ENCODE data around the gene SLC22A12. TPM values are rescaled to one million over a fixed set of nuclear protein-coding genes. Genes with fewer than 3 reads are reported as not detected.

Gene SLC22A12
- polyA plus RNA-seq, 1 of the 3 experiments (the other 2 are of a cell fraction), result not detected

- Histone ChIP-seq H3K4me1 (ENCODE audit: control insufficient read depth in 1 of 2, insufficient read depth in 2 of 2, low read depth in 1 of 2, low read length in 1 of 2) (peaks cover 0 to 19% of the 10 kb centered on the region in 2 experiments; a peak in 2 of 4 replicates), H3K9me2 (no peaks in the 10 kb centered on the region), H3K9ac (no peak overlapping the region), H3K27me3 (ENCODE audit: insufficient read depth) (no peaks in the 10 kb centered on the region), H2AFZ (ENCODE audit: low read depth) (no peak overlapping the region), H3K9me3 (no peaks in the 10 kb centered on the region), H3K79me2 (ENCODE audit: insufficient read depth) (no peaks in the 10 kb centered on the region), H3K36me3 (replicated peaks in 1 of 2; ENCODE audit: control insufficient read depth in 1 of 2, insufficient read depth in 2 of 2, low read length in 1 of 2) (no peaks in the 10 kb centered on the region), H3F3A (replicated peaks; ENCODE audit: insufficient read depth) (no peaks in the 10 kb centered on the region), H4K20me1 (ENCODE audit: insufficient read depth) (no peaks in the 10 kb centered on the region), H3K4me3 (ENCODE audit: low read depth in 2 of 2, low read length in 1 of 2) (no peak overlapping the region), H3K4me2 (no peak overlapping the region), H3K27ac (ENCODE audit: low read depth in 2 of 2, low read length in 1 of 2) (no peak overlapping the region)
- DNase-seq, result no peak
- POLR2A ChIA-PET, result no interaction called here
- 87% methylated on average over 4 of the region's 7 CpGs for WGBS (ENCODE audit: low lambda C conversion rate)
- TF ChIP-seq FOXM1 (IDR thresholded peaks at IDR 0.05; ENCODE audit: low read depth) (no peak), USF1 (IDR thresholded peaks at IDR 0.05; ENCODE audit: borderline replicate concordance, low read depth) (no peak), EP300 (IDR thresholded peaks at IDR 0.05; ENCODE audit: borderline replicate concordance in 1 of 2, low read depth in 1 of 2, low read length in 1 of 2) (no peak), TCF12 (IDR thresholded peaks at IDR 0.05) (no peak), RAD21 (IDR thresholded peaks at IDR 0.05; ENCODE audit: low read length) (no peak), PBX3 (IDR thresholded peaks at IDR 0.05) (no peak), TAF1 (IDR thresholded peaks at IDR 0.05; ENCODE audit: borderline replicate concordance, low read depth, low read length) (no peak)
- CTCF ChIA-PET, result interaction anchor here (0.8 to 4.2 kb wide), 6 partner anchors 74 to 152 kb away, joined by 3 to 30 read pairs (median 6); no protein-coding TSS in a partner anchor
Observed at GRCh38 chr11:64564419-64564818, 26.6 kb upstream of the SLC22A12 start.

- Histone ChIP-seq H3K9ac (no peak overlapping the region), H3K79me2 (ENCODE audit: insufficient read depth) (no peaks in the 10 kb centered on the region), H3K9me3 (no peaks in the 10 kb centered on the region), H4K20me1 (ENCODE audit: insufficient read depth) (no peaks in the 10 kb centered on the region), H3K9me2 (no peaks in the 10 kb centered on the region), H3K4me3 (ENCODE audit: low read depth in 2 of 2, low read length in 1 of 2) (no peak overlapping the region), H3K4me1 (ENCODE audit: control insufficient read depth in 1 of 2, insufficient read depth in 2 of 2, low read depth in 1 of 2, low read length in 1 of 2) (peaks cover 0 to 19% of the 10 kb centered on the region in 2 experiments; a peak in 2 of 4 replicates), H3K27me3 (ENCODE audit: insufficient read depth) (no peaks in the 10 kb centered on the region), H3K4me2 (no peak overlapping the region), H2AFZ (ENCODE audit: low read depth) (no peak overlapping the region), H3F3A (replicated peaks; ENCODE audit: insufficient read depth) (no peaks in the 10 kb centered on the region), H3K36me3 (replicated peaks in 1 of 2; ENCODE audit: control insufficient read depth in 1 of 2, insufficient read depth in 2 of 2, low read length in 1 of 2) (no peaks in the 10 kb centered on the region), H3K27ac (ENCODE audit: low read depth in 2 of 2, low read length in 1 of 2) (no peak overlapping the region)
- CTCF ChIA-PET, result interaction anchor here (0.8 to 4.2 kb wide), 12 partner anchors 18 to 151 kb away, joined by 3 to 30 read pairs (median 3); no protein-coding TSS in a partner anchor
- TF ChIP-seq CTCF (IDR thresholded peaks at IDR 0.05), result no peak
- peak; percentile 12; the same call in 1 of the 2 replicates for TF ChIP-seq RAD21 (IDR thresholded peaks at IDR 0.05; ENCODE audit: low read length)
- POLR2A ChIA-PET, result no interaction called here
- peak; percentile 58 for DNase-seq
- WGBS (ENCODE audit: low lambda C conversion rate), result 96% methylated on average over 9 of the region's 24 CpGs
Observed at GRCh38 chr11:64564947-64565889, 25.8 kb upstream of the SLC22A12 start.
